H1 (cell line): ENCODE measurements around the gene GREB1. TPM values are rescaled to one million over a fixed set of nuclear protein-coding genes. Genes with fewer than 3 reads are reported as not detected.
A peak's percentile ranks its signal among the peaks of the same experiment; 100 is the strongest.

Experiments
- BACH1 ChIP-seq: IDR thresholded peaks from 2 replicates; pipeline ENCODE4 v1.6.1; 2012; ENCODE audit warnings: low read length, improper control_type of control experiment
- CTCF ChIP-seq, 3 experiments: IDR thresholded peaks; 1 replicate in 2 of 3; 2 replicates in 1 of 3; pipeline versions ENCODE4 v1.5.1 to v1.6.1; 2011; ENCODE audit warnings: low read length in 3 of 3, mild to moderate bottlenecking in 3 of 3, inconsistent platforms in 2 of 3, low read depth in 1 of 3, moderate library complexity in 1 of 3; ENCODE audit not compliant: insufficient read depth in 1 of 3; ENCODE audit errors: control extremely low read depth in 1 of 3
- polyA plus RNA-seq, 7 experiments: library from polyadenylated mRNA; depleted of rRNA in 3 of 7; stranded (reverse) in 5 of 7; unstranded in 2 of 7; fragments of >200 nt in 5 of 7; fragments of 200-250 nt in 2 of 7; gene quantifications; 1 replicate in 5 of 7; 2 replicates in 1 of 7; 4 replicates in 1 of 7; pipeline versions ENCODE4 v1.2.1 to v1.2.3, GENCODE V29; 2011 to 2013; ENCODE audit warnings: missing spikeins in 2 of 7, mixed read lengths in 2 of 7
- total RNA-seq: library from RNA; stranded (reverse); fragmentation: NEBNext Ultra II Directional; extraction: Animal tissue kit (Norgen Biotek cat#: 25700); gene quantifications from 2 replicates; pipeline ENCODE4 v1.2.1, GENCODE V29; 2021

Gene GREB1
- total and polyA plus RNA-seq, 2 of the 8 experiments (the other 6 are each of a cell fraction or from before 2014, with no cell fraction given): 7.9 to 43.4 TPM

GRCh38 chr2:11578081-11578948 lies 44.5 kb downstream of the GREB1 start (continued):
- TF ChIP-seq CTCF (IDR thresholded peaks at IDR 0.05; ENCODE audit: control extremely low read depth in 1 of 3, insufficient read depth in 1 of 3, low read depth in 1 of 3, low read length in 3 of 3): no peak
- peak; percentile 85 for TF ChIP-seq BACH1
